Omental fat pad (tissue), 4 donors: ENCODE data around the gene MROH2B. TPM values are rescaled to one million over a fixed set of nuclear protein-coding genes. Genes with fewer than 3 reads are reported as not detected.

Experiments used
- ATAC-seq: fragments of 150-250 bp; one replicate; pipeline ENCODE4 v1.9.1; 2016; ENCODE audit warnings: mild to moderate bottlenecking, moderate library complexity; ENCODE audit not compliant: low FRiP score
- DNase-seq: peaks from one replicate; pipeline ENCODE4 v3.0.0-alpha.2; 2019; ENCODE audit warnings: low spot score
- CTCF ChIP-seq, 3 donors: fragments of 450-650 bp; IDR thresholded peaks; one replicate each; pipeline ENCODE4 v1.5.1; 2016 to 2017; ENCODE audit warnings: antibody characterized with exemption in 3 of 3, mild to moderate bottlenecking in 3 of 3, moderate library complexity in 2 of 3
- total RNA-seq, 4 donors: library from RNA; depleted of rRNA; stranded (reverse); fragments of >200 nt; gene quantifications; one replicate each; pipeline ENCODE4 v1.1.0, GENCODE V29; 2016

Gene MROH2B
- total RNA-seq, 4 donors from 2014 or later = not detected

- ATAC-seq (no peak), DNase-seq (no peak)
- TF ChIP-seq CTCF (IDR thresholded peaks at IDR 0.05) = no peak
Observed at GRCh38 chr5:40999966-41000365, 71.2 kb downstream of the MROH2B start.

GRCh38 chr5:40999142-40999541 is 72.0 kb downstream of the MROH2B start:
- ATAC-seq = no peak
- no peak for TF ChIP-seq CTCF (IDR thresholded peaks at IDR 0.05)
- DNase-seq = no peak

- ATAC-seq = no peak
- DNase-seq = no peak
- no peak for TF ChIP-seq CTCF (IDR thresholded peaks at IDR 0.05)
Observed at GRCh38 chr5:40995801-40996586, 75.1 kb downstream of the MROH2B start.

GRCh38 chr5:40991981-40992559 is 79.1 kb downstream of the MROH2B start:
- DNase-seq = no peak
- no peak for TF ChIP-seq CTCF (IDR thresholded peaks at IDR 0.05)
- no peak for ATAC-seq

GRCh38 chr5:40991168-40991980 is 79.8 kb downstream of the MROH2B start:
- peak; percentile 82 for ATAC-seq
- no peak for DNase-seq
- no peak for TF ChIP-seq CTCF (IDR thresholded peaks at IDR 0.05)

GRCh38 chr5:40988746-40989510 is 82.2 kb downstream of the MROH2B start:
- TF ChIP-seq CTCF (IDR thresholded peaks at IDR 0.05) = no peak
- no peak for DNase-seq
- no peak for ATAC-seq
